HG03571 (cell line): Measurements from ENCODE around the gene GRPEL2.
"Not testable (repeated sequence)": the region's sequence is repeated elsewhere in the genome, so short reads cannot be mapped to it uniquely, and the experiment has no call there.

Experiments
- ATAC-seq: cut with Tn5 transposase; IDR thresholded peaks from one replicate; pipeline ENCODE4 v1.9.1; 2021; ENCODE audit not compliant: unreplicated experiment

The GRPEL2 gene

GRCh38 chr5:149392718-149393117, 47.4 kb downstream of the GRPEL2 start:
- ATAC-seq: no peak

GRCh38 chr5:149394996-149395395, 49.7 kb downstream of the GRPEL2 start:
- ATAC-seq: not testable (repeated sequence)

- no peak for ATAC-seq
Observed at GRCh38 chr5:149397530-149397929, 52.2 kb downstream of the GRPEL2 start.

- ATAC-seq: not testable (repeated sequence)
Observed at GRCh38 chr5:149398747-149399266, 53.5 kb downstream of the GRPEL2 start.

- no peak for ATAC-seq
Observed at GRCh38 chr5:149399775-149400174, 54.5 kb downstream of the GRPEL2 start.

- ATAC-seq: no peak
Observed at GRCh38 chr5:149400304-149400703, 55.0 kb downstream of the GRPEL2 start.

- ATAC-seq: no peak
Observed at GRCh38 chr5:149401051-149401450, 55.8 kb downstream of the GRPEL2 start.

- no peak for ATAC-seq
Observed at GRCh38 chr5:149402291-149402690, 57.0 kb downstream of the GRPEL2 start.
